K562 (cell line): ENCODE data around the gene PDCD10. TPM values are rescaled to one million over a fixed set of nuclear protein-coding genes. Genes with fewer than 3 reads are reported as not detected.

Experiments used
- ATAC-seq: fragments of 200-7000 bp; cut with Tn5 transposase; 3 replicates; pipeline ENCODE4 v1.9.1; 2020; ENCODE audit warnings: moderate library complexity
- BruUV-seq: library from RNA; stranded (reverse); fragments of 400-500 nt; replicated peaks from 2 replicates; lab custom pipeline; 2021; lab: Mats Ljungman, UMichigan
- CTCF ChIA-PET: fragments of 300-600 bp; formaldehyde crosslinking; extraction: SDS; loops from one replicate; lab custom pipeline; 2021; ENCODE audit warnings: low intra/inter-chr PET ratio; lab: Yijun Ruan, JAX
- POLR2A ChIA-PET: fragments of 300-600, 350-650 bp; sonication (Branson Sonifier 250); formaldehyde crosslinking; extraction: SDS; loops from one replicate; lab custom pipeline; 2021; ENCODE audit warnings: antibody characterized with exemption, inconsistent platforms; lab: Yijun Ruan, JAX
- DNase-seq, 4 experiments: peaks; one replicate each; pipeline versions ENCODE4 v3.0.0 to v3.0.0-alpha.2; 2011 to 2018; ENCODE audit warnings: low spot score in 3 of 4, mixed read lengths in 3 of 4; ENCODE audit errors: extremely low read depth in 1 of 4
- FAIRE-seq: peaks from 2 replicates; lab custom pipeline; 2011; peaks lifted over from hg19 to GRCh38; lab: Jason Lieb, UNC
- H2AFZ ChIP-seq: 2 replicates; pipeline ENCODE4 v1.6.0; 2011; ENCODE audit warnings: low read depth, low read length, control low read depth, inconsistent platforms
- H3K27ac ChIP-seq: fragments of 200-600 bp; 3 replicates; pipeline ENCODE4 v1.8.0; 2011; ENCODE audit warnings: low read depth, mild to moderate bottlenecking, control low read depth, inconsistent platforms, low read length, moderate library complexity, mixed read lengths; ENCODE audit errors: extremely low read depth
- H3K27me3 ChIP-seq, 2 experiments: fragments of 300-600 bp in 1 of 2; 2 replicates in 1 of 2; 3 replicates in 1 of 2; pipeline versions ENCODE4 v1.6.0 to v1.8.0; 2011; ENCODE audit warnings: inconsistent platforms in 2 of 2, low read length in 2 of 2, mild to moderate bottlenecking in 1 of 2, mixed read lengths in 1 of 2, moderate library complexity in 1 of 2; ENCODE audit not compliant: control insufficient read depth in 2 of 2, insufficient read depth in 2 of 2
- H3K36me3 ChIP-seq: fragments of 300-600 bp; 3 replicates; pipeline ENCODE4 v1.8.0; 2011; ENCODE audit warnings: mild to moderate bottlenecking, low read length, inconsistent platforms; ENCODE audit not compliant: control insufficient read depth, insufficient read depth
- H3K4me1 ChIP-seq, 2 experiments: fragments of 200-600 bp in 1 of 2; replicated peaks in 1 of 2; 2 replicates in 1 of 2; 3 replicates in 1 of 2; pipeline versions ENCODE4 v1.5.1 to v1.8.0; 2011; ENCODE audit warnings: inconsistent platforms in 2 of 2, low read length in 2 of 2, mild to moderate bottlenecking in 1 of 2, mixed read lengths in 1 of 2, moderate library complexity in 1 of 2; ENCODE audit not compliant: control insufficient read depth in 2 of 2, insufficient read depth in 2 of 2
- H3K4me2 ChIP-seq: 2 replicates; pipeline ENCODE4 v1.6.1; 2011; ENCODE audit warnings: low read length, control low read depth, inconsistent platforms, mixed read lengths; ENCODE audit not compliant: insufficient read depth
- H3K4me3 ChIP-seq: fragments of 200-600 bp; sonication (generic), shearing (Covaris generic); 2 replicates; pipeline ENCODE4 v1.5.1; 2016; ENCODE audit warnings: control low read depth, inconsistent platforms
- H3K79me2 ChIP-seq: fragments of 200-600 bp; 3 replicates; pipeline ENCODE4 v1.8.0; 2011; ENCODE audit warnings: low read length, inconsistent platforms; ENCODE audit not compliant: control insufficient read depth, insufficient read depth
- H3K9ac ChIP-seq, 2 experiments: 2 replicates each; pipeline versions ENCODE4 v1.6.0 to v1.6.1; 2011; ENCODE audit warnings: low read depth in 2 of 2, low read length in 2 of 2, control low read depth in 1 of 2, inconsistent platforms in 1 of 2, mild to moderate bottlenecking in 1 of 2, mixed read lengths in 1 of 2; ENCODE audit not compliant: insufficient read depth in 1 of 2
- H3K9me1 ChIP-seq: one replicate; pipeline ENCODE4 v1.6.0; 2011; ENCODE audit warnings: inconsistent platforms, mild to moderate bottlenecking, low read length, moderate library complexity; ENCODE audit not compliant: control insufficient read depth, insufficient read depth
- H3K9me3 ChIP-seq: replicated peaks from 2 replicates; pipeline ENCODE4 v1.5.1; 2011; ENCODE audit warnings: low read depth, low read length, inconsistent platforms; ENCODE audit not compliant: control insufficient read depth, insufficient read depth
- H4K20me1 ChIP-seq: replicated peaks from 2 replicates; pipeline ENCODE4 v1.6.1; 2011; ENCODE audit warnings: low read length, inconsistent platforms, mixed read lengths; ENCODE audit not compliant: control insufficient read depth, insufficient read depth
- CBX1 ChIP-seq: sonication (generic); IDR thresholded peaks from 2 replicates; pipeline ENCODE4 v1.6.1; 2016; ENCODE audit warnings: antibody characterized with exemption, low read depth, mild to moderate bottlenecking
- CEBPG ChIP-seq, 3 experiments: fragments of 200-800 bp in 1 of 3; sonication (Bioruptor generic) in 1 of 3; sonication (generic) in 1 of 3; formaldehyde crosslinking in 1 of 3; IDR thresholded peaks in 2 of 3; conservative IDR thresholded peaks in 1 of 3; 2 replicates each; pipeline versions ENCODE4 v1.6.1 to v1.8.0; 2016 to 2022; ENCODE audit warnings: missing compliant biosample characterization in 2 of 3, missing genetic modification characterization in 2 of 3, mild to moderate bottlenecking in 1 of 3, missing genetic modification reagents in 1 of 3
- CTCF ChIP-seq, 3 experiments: IDR thresholded peaks in 2 of 3; conservative IDR thresholded peaks in 1 of 3; 2 replicates each; pipeline ENCODE4 v1.5.1; 2011 to 2012; ENCODE audit warnings: low read length in 3 of 3, mild to moderate bottlenecking in 3 of 3, control low read depth in 2 of 3, improper control_type of control experiment in 1 of 3, inconsistent platforms in 1 of 3, low read depth in 1 of 3, mixed read lengths in 1 of 3, moderate library complexity in 1 of 3; ENCODE audit not compliant: insufficient read depth in 2 of 3
- DEAF1 ChIP-seq: fragments of 450-650 bp; formaldehyde crosslinking; IDR thresholded peaks from 2 replicates; pipeline ENCODE4 v1.4.0; 2020; ENCODE audit warnings: mild to moderate bottlenecking, moderate library complexity
- DNMT1 ChIP-seq: fragments of 450-650 bp; IDR thresholded peaks from 2 replicates; pipeline ENCODE4 v1.6.1; 2016; ENCODE audit warnings: antibody characterized with exemption, mild to moderate bottlenecking
- FOXK2 ChIP-seq, 2 experiments: fragments of 450-650 bp; IDR thresholded peaks in 1 of 2; conservative IDR thresholded peaks in 1 of 2; 2 replicates each; pipeline ENCODE4 v1.6.1; 2016; ENCODE audit warnings: low read depth in 2 of 2, mild to moderate bottlenecking in 1 of 2
- FUS ChIP-seq: fragments of 200-400 bp; formaldehyde crosslinking; optimal IDR thresholded peaks from 2 replicates; pipeline ENCODE3; 2017; ENCODE audit warnings: low read depth, low read length
- HDAC3 ChIP-seq: fragments of 450-650 bp; IDR thresholded peaks from 2 replicates; pipeline ENCODE4 v1.6.1; 2018; ENCODE audit warnings: borderline replicate concordance, mild to moderate bottlenecking, moderate library complexity; ENCODE audit not compliant: partially characterized antibody
- SAFB ChIP-seq: fragments of 200-400 bp; formaldehyde crosslinking; IDR thresholded peaks from 2 replicates; pipeline ENCODE4 v1.6.1; 2017; ENCODE audit warnings: low read depth, low read length, borderline replicate concordance
- TCF7L2 ChIP-seq: fragments of 150-350 bp; IDR thresholded peaks from 2 replicates; pipeline ENCODE4 v1.6.1; 2016; ENCODE audit warnings: low read depth, mild to moderate bottlenecking, low read length, moderate library complexity
- TEAD2 ChIP-seq: fragments of 450-650 bp; IDR thresholded peaks from 2 replicates; pipeline ENCODE4 v1.6.1; 2016; ENCODE audit warnings: missing genetic modification characterization, control low read depth, missing compliant biosample characterization
- VEZF1 ChIP-seq: fragments of 200-800 bp; sonication (Bioruptor generic); IDR thresholded peaks from 2 replicates; pipeline ENCODE4 v1.6.1; 2017; ENCODE audit warnings: missing genetic modification characterization, missing compliant biosample characterization
- ZNF347 ChIP-seq: fragments of 450-650 bp; formaldehyde crosslinking; IDR thresholded peaks from 2 replicates; pipeline ENCODE4 v1.4.0; 2020; ENCODE audit warnings: low read depth, mild to moderate bottlenecking, moderate library complexity
- ZNF589 ChIP-seq: fragments of 200-800 bp; sonication (Bioruptor generic); IDR thresholded peaks from 2 replicates; pipeline ENCODE4 v1.6.1; 2016; ENCODE audit warnings: low read depth, missing genetic modification characterization, missing compliant biosample characterization
- WGBS: fragments of 100-300 bp; shearing (Covaris generic); methylation state at CpG from one replicate; pipeline ENCODE4 v1.1.6; 2016; ENCODE audit warnings: low coverage, mixed read lengths; ENCODE audit not compliant: insufficient coverage; ENCODE audit errors: missing lambda C conversion rate; 5-methylcytosine and 5-hydroxymethylcytosine counted together
- in situ Hi-C: fragments of 300-500 bp; cut with MboI; formaldehyde crosslinking; loops from 4 replicates; pipeline ENCODE4 v1.15.0; 2018; ENCODE audit warnings: inconsistent platforms, mixed read lengths
- intact Hi-C: fragments of 100-400 bp; cut with micrococcal nuclease; formaldehyde crosslinking; loops from 2 replicates; pipeline ENCODE4 v1.14.2; 2022
- polyA plus RNA-seq, 8 experiments: library from polyadenylated mRNA; depleted of rRNA in 4 of 8; stranded (reverse) in 5 of 8; unstranded in 3 of 8; fragments of >200 nt; fragmentation: Nextera tagmentation in 2 of 8; fragmentation: Illumina TruSeq in 1 of 8; extraction: Ambion mirVana in 2 of 8; extraction: Trizol in 1 of 8; gene quantifications; 2 replicates each; pipeline versions ENCODE4 v1.2.1 to v1.2.3, GENCODE V29; 2011 to 2014; ENCODE audit warnings: inconsistent platforms in 1 of 8, missing spikeins in 1 of 8
- total RNA-seq, 7 experiments: library from RNA; depleted of rRNA in 6 of 7; stranded (reverse); fragments of >200 nt in 6 of 7; fragmentation: Illumina TruSeq in 2 of 7; extraction: Trizol in 2 of 7; gene quantifications; 2 replicates each; pipeline versions ENCODE4 v1.2.1 to v1.2.3, GENCODE V29; 2011 to 2021; ENCODE audit warnings: low replicate concordance in 1 of 7
- TF ChIP-seq, protein P1 (sequence below): fragments of 450-650 bp; formaldehyde crosslinking; IDR thresholded peaks from 2 replicates; pipeline ENCODE4 v1.4.0; 2022; ENCODE audit warnings: missing genetic modification characterization

PDCD10 gene
- total and polyA plus RNA-seq, 9 of the 15 experiments (the other 6 are each of a cell fraction or from before 2014, with no cell fraction given): 121 to 476 (median 232) TPM

GRCh38 chr3:167723872-167724271 lies 10.8 kb downstream of the PDCD10 start:
- Histone ChIP-seq H3K27ac (peak overlapping the region; percentile 72), H3K9ac (peak overlapping the region in 1 of 2 experiments; percentile 70; a peak in 2 of 4 replicates), H4K20me1 (0 out of 2 replicates have a peak, but pooled peaks cover 7% of the 10 kb centered on the region), H3K4me3 (peak overlapping the region; percentile 20; the same call in 1 of the 2 replicates), H3K9me1 (no peaks in the 10 kb centered on the region), H3K4me2 (peak overlapping the region; percentile 67), H3K4me1 (peaks cover 17 to 56% of the 10 kb centered on the region in 2 experiments), H3K79me2 (peaks cover 100% of the 10 kb centered on the region), H2AFZ (no peak overlapping the region), H3K9me3 (no peaks in the 10 kb centered on the region), H3K27me3 (no peaks in the 10 kb centered on the region), H3K36me3 (peaks cover 40% of the 10 kb centered on the region)
- intact Hi-C loops (loop anchor here (1.0 kb wide), 1 partner anchor 10 kb away; the partner anchor contains the start of gene PDCD10), in situ Hi-C loops (no loop called here)
- FAIRE-seq (peak; percentile 68), DNase-seq (peak in 2 of 4 experiments; percentile 67 to 85), ATAC-seq (peak; percentile 79)
- BruUV-seq: no TSS peak
- ChIA-PET CTCF (no interaction called here), POLR2A (interaction anchor here (0.8 to 1.6 kb wide), 6 partner anchors 9 to 49 kb away, joined by 3 to 8 read pairs (median 4); no protein-coding TSS in a partner anchor)
- WGBS: 2% methylated on average over 3 of the region's 3 CpGs
- TF ChIP-seq ZNF589 (no peak), SAFB (no peak), CTCF (IDR thresholded peaks at IDR 0.05 in 2 of 3, conservative IDR thresholded peaks at IDR 0.05 in 1 of 3; ENCODE audit: insufficient read depth in 2 of 3, low read depth in 1 of 3, low read length in 3 of 3) (no peak), ZNF347 (no peak), TEAD2 (tag) (no peak), FOXK2 (conservative IDR thresholded peaks at IDR 0.05 in 1 of 2, IDR thresholded peaks at IDR 0.05 in 1 of 2; ENCODE audit: low read depth in 2 of 2) (peak; percentile 69 to 74; a peak in 3 of 4 replicates), FUS (no peak), TCF7L2 (no peak), CBX1 (no peak), DEAF1 (CRISPR knock-in tag) (no peak), CEBPG (CRISPR knock-in tag; IDR thresholded peaks at IDR 0.05) (no peak), CEBPG (tag; conservative IDR thresholded peaks at IDR 0.05 in 1 of 2, IDR thresholded peaks at IDR 0.05 in 1 of 2) (no peak), DNMT1 (no peak), HDAC3 (peak; percentile 34), VEZF1 (CRISPR knock-in tag) (peak; percentile 37; the same call in 1 of the 2 replicates)
- TF ChIP-seq, protein P1, sequence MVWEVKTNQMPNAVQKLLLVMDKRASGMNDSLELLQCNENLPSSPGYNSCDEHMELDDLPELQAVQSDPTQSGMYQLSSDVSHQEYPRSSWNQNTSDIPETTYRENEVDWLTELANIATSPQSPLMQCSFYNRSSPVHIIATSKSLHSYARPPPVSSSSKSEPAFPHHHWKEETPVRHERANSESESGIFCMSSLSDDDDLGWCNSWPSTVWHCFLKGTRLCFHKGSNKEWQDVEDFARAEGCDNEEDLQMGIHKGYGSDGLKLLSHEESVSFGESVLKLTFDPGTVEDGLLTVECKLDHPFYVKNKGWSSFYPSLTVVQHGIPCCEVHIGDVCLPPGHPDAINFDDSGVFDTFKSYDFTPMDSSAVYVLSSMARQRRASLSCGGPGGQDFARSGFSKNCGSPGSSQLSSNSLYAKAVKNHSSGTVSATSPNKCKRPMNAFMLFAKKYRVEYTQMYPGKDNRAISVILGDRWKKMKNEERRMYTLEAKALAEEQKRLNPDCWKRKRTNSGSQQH (CRISPR knock-in tag): no peak
